Stimulated activated CD4-positive, alpha-beta T cell treated with anti-CD3 and anti-CD28 coated beads, Interleukin-15, amount 100 ng/mL, for 1 hour (primary cell): ENCODE data around the gene AGPS.
"Not testable (repeated sequence)": the region's sequence is repeated elsewhere in the genome, so short reads cannot be mapped to it uniquely, and the experiment has no call there.

Source experiments
- DNase-seq, 2 donors: peaks; one replicate each; pipeline ENCODE4 v3.0.0-alpha.2; 2020; ENCODE audit warnings: low read depth in 1 of 2, low spot score in 1 of 2

The AGPS gene

GRCh38 chr2:177385151-177385550 lies 7.4 kb upstream of the AGPS start:
- no peak for DNase-seq

- no peak for DNase-seq
Observed at GRCh38 chr2:177391822-177392372, 676 bp upstream of the AGPS start.

- no peak for DNase-seq
Observed at GRCh38 chr2:177393203-177393755, 706 bp downstream of the AGPS start.

GRCh38 chr2:177393824-177394593 lies 1.4 kb downstream of the AGPS start:
- DNase-seq, result no peak

GRCh38 chr2:177394594-177394973 lies 2.0 kb downstream of the AGPS start:
- no peak for DNase-seq

GRCh38 chr2:177395351-177396065 lies 2.9 kb downstream of the AGPS start:
- DNase-seq, result no peak

- DNase-seq, result no peak
Observed at GRCh38 chr2:177396703-177397460, 4.3 kb downstream of the AGPS start.

GRCh38 chr2:177397481-177398289 lies 5.1 kb downstream of the AGPS start:
- DNase-seq, result no peak

GRCh38 chr2:177398290-177398683 lies 5.7 kb downstream of the AGPS start:
- DNase-seq, result no peak

- no peak for DNase-seq
Observed at GRCh38 chr2:177398791-177399190, 6.2 kb downstream of the AGPS start.

GRCh38 chr2:177399376-177399775 lies 6.8 kb downstream of the AGPS start:
- no peak for DNase-seq

GRCh38 chr2:177400337-177400923 lies 7.9 kb downstream of the AGPS start:
- no peak for DNase-seq

- no peak for DNase-seq
Observed at GRCh38 chr2:177402096-177402495, 9.5 kb downstream of the AGPS start.

GRCh38 chr2:177403838-177404237 lies 11.3 kb downstream of the AGPS start:
- no peak for DNase-seq

GRCh38 chr2:177404243-177404642 lies 11.7 kb downstream of the AGPS start:
- no peak for DNase-seq

- no peak for DNase-seq
Observed at GRCh38 chr2:177405029-177405692, 12.6 kb downstream of the AGPS start.

- no peak for DNase-seq
Observed at GRCh38 chr2:177406182-177406581, 13.6 kb downstream of the AGPS start.

GRCh38 chr2:177407031-177407430 lies 14.5 kb downstream of the AGPS start:
- no peak for DNase-seq

- DNase-seq, result not testable (repeated sequence)
Observed at GRCh38 chr2:177410629-177411028, 18.1 kb downstream of the AGPS start.

- DNase-seq, result no peak
Observed at GRCh38 chr2:177413703-177414102, 21.1 kb downstream of the AGPS start.
